ENCODE data around the gene TCERG1. TPM values are rescaled to one million over a fixed set of nuclear protein-coding genes. Genes with fewer than 3 reads are reported as not detected.

TCERG1 gene
- total and polyA plus RNA-seq, 2 donors (not counting 1 experiment from before 2014, with no cell fraction given): 44.6 to 95.2 TPM

- H3K27ac ChIP-seq (ENCODE audit: low read length in 2 of 2): no peak overlapping the region
- H3K36me3 ChIP-seq (replicated peaks in 1 of 2; ENCODE audit: control extremely low read depth in 1 of 2, control insufficient read depth in 1 of 2, extremely low read depth in 1 of 2, insufficient read depth in 2 of 2, low read length in 1 of 2): no peaks in the 10 kb centered on the region
- H3K9me3 Mint-ChIP-seq (ENCODE audit: insufficient read depth): no peaks in the 10 kb centered on the region
- no peak overlapping the region for H3K9ac ChIP-seq (ENCODE audit: low read length)
- H3K27me3 Mint-ChIP-seq: peaks cover 33% of the 10 kb centered on the region
- H3K4me1 ChIP-seq (ENCODE audit: control insufficient read depth in 2 of 2, insufficient read depth in 2 of 2, low read length in 2 of 2): no peaks in the 10 kb centered on the region
- DNase-seq (no peak), ATAC-seq (ENCODE audit: low read depth) (no peak)
- no peak overlapping the region for H3K4me2 ChIP-seq (replicated peaks; ENCODE audit: low read depth, low read length, poor library complexity, severe bottlenecking)
- CTCF ChIA-PET: interaction anchor here (1.5 to 2.2 kb wide), 4 partner anchors 8 to 138 kb away, joined by 3 to 9 read pairs (median 6); no protein-coding TSS in a partner anchor
- 42% methylated on average over 8 of the region's 8 CpGs for WGBS (ENCODE audit: insufficient coverage)
- H3K27ac Mint-ChIP-seq: no peak overlapping the region
- H3K4me3 Mint-ChIP-seq: no peak overlapping the region
- no peaks in the 10 kb centered on the region for H3K79me2 ChIP-seq (ENCODE audit: control insufficient read depth, insufficient read depth, low read length)
- no peak overlapping the region for H2AFZ ChIP-seq (ENCODE audit: insufficient read depth, low read depth, low read length, poor library complexity, severe bottlenecking)
- peaks cover 0 to 9% (median under 1%) of the 10 kb centered on the region in 4 experiments for H3K27me3 ChIP-seq (replicated peaks in 1 of 4; ENCODE audit: control extremely low read depth in 1 of 4, control insufficient read depth in 3 of 4, insufficient read depth in 4 of 4, low read length in 3 of 4)
- POLR2A ChIA-PET: no interaction called here
- H3K4me1 Mint-ChIP-seq: no peaks in the 10 kb centered on the region
- TF ChIP-seq CTCF (IDR thresholded peaks at IDR 0.05) (no peak), EZH2 (IDR thresholded peaks at IDR 0.05; ENCODE audit: borderline replicate concordance, insufficient read depth, low read depth, low read length, poor library complexity, severe bottlenecking) (no peak)
- H4K20me1 ChIP-seq (ENCODE audit: control insufficient read depth, insufficient read depth, low read length, poor library complexity, severe bottlenecking): no peaks in the 10 kb centered on the region
- intact Hi-C loops (cut with micrococcal nuclease): loop anchor here (5.0 kb wide), 1 partner anchor 731 kb away; no protein-coding TSS in a partner anchor
- peaks cover 0 to 3% (median 0%) of the 10 kb centered on the region in 3 donors for H3K9me3 ChIP-seq (ENCODE audit: control extremely low read depth in 1 of 3, control insufficient read depth in 2 of 3, insufficient read depth in 1 of 3, low read length in 2 of 3)
- no peak overlapping the region for H3K4me3 ChIP-seq (ENCODE audit: control extremely low read depth in 1 of 5, extremely low read depth in 1 of 5, insufficient read depth in 1 of 5, low read depth in 2 of 5, low read length in 4 of 5)
Observed at GRCh38 chr5:146428658-146429057, 18.5 kb upstream of the TCERG1 start.

DNA sequence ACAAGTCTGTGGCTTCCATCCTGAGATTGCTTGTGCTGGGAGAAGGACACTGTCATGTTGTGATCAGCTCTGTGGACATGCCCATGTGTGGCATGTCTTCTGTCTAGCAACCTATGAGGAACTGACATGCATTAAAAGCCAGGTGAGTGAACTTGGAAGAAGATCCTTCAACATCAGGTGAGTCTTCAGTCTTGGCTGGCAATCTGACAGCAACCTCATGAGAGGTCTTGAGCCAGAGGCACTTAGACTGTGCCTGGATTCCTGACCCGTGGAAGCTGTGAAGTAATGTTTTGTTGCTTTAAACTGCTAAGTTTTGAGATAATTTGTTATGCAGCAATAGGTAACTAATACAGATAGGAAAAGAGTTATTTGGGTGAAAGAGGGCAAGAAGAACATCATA is 6.8 kb upstream of the TCERG1 start:
- Mint-ChIP-seq H3K27me3 (peaks cover 37% of the 10 kb centered on the region), H3K9me3 (ENCODE audit: insufficient read depth) (no peaks in the 10 kb centered on the region), H3K4me1 (no peaks in the 10 kb centered on the region), H3K27ac (no peak overlapping the region), H3K4me3 (no peak overlapping the region)
- H3K4me1 ChIP-seq (ENCODE audit: control insufficient read depth in 2 of 2, insufficient read depth in 2 of 2, low read length in 2 of 2): no peaks in the 10 kb centered on the region
- H3K9me3 ChIP-seq (ENCODE audit: control extremely low read depth in 1 of 3, control insufficient read depth in 2 of 3, insufficient read depth in 1 of 3, low read length in 2 of 3): peaks cover 0 to 5% (median 0%) of the 10 kb centered on the region in 3 donors
- ChIA-PET POLR2A (no interaction called here), CTCF (no interaction called here)
- DNase-seq (no peak), ATAC-seq (ENCODE audit: low read depth) (no peak)
- H3K4me3 ChIP-seq (ENCODE audit: control extremely low read depth in 1 of 5, extremely low read depth in 1 of 5, insufficient read depth in 1 of 5, low read depth in 2 of 5, low read length in 4 of 5): no peak overlapping the region
- intact Hi-C loops (cut with micrococcal nuclease): no loop called here
- H4K20me1 ChIP-seq (ENCODE audit: control insufficient read depth, insufficient read depth, low read length, poor library complexity, severe bottlenecking): no peaks in the 10 kb centered on the region
- H3K27me3 ChIP-seq (replicated peaks in 1 of 4; ENCODE audit: control extremely low read depth in 1 of 4, control insufficient read depth in 3 of 4, insufficient read depth in 4 of 4, low read length in 3 of 4): peaks cover 0 to 9% (median 4%) of the 10 kb centered on the region in 4 experiments
- TF ChIP-seq CTCF (IDR thresholded peaks at IDR 0.05): no peak
- TF ChIP-seq EZH2 (IDR thresholded peaks at IDR 0.05; ENCODE audit: borderline replicate concordance, insufficient read depth, low read depth, low read length, poor library complexity, severe bottlenecking): no peak
- no peak overlapping the region for H3K27ac ChIP-seq (ENCODE audit: low read length in 2 of 2)
- H3K36me3 ChIP-seq (replicated peaks in 1 of 2; ENCODE audit: control extremely low read depth in 1 of 2, control insufficient read depth in 1 of 2, extremely low read depth in 1 of 2, insufficient read depth in 2 of 2, low read length in 1 of 2): no peaks in the 10 kb centered on the region
- H3K79me2 ChIP-seq (ENCODE audit: control insufficient read depth, insufficient read depth, low read length): no peaks in the 10 kb centered on the region
- no peak overlapping the region for H3K9ac ChIP-seq (ENCODE audit: low read length)
- no peak overlapping the region for H3K4me2 ChIP-seq (replicated peaks; ENCODE audit: low read depth, low read length, poor library complexity, severe bottlenecking)
- WGBS (ENCODE audit: insufficient coverage): 93% methylated on average over 1 of the region's 1 CpG
- H2AFZ ChIP-seq (ENCODE audit: insufficient read depth, low read depth, low read length, poor library complexity, severe bottlenecking): no peak overlapping the region
